ENCODE measurements around the gene PROCA1. TPM values are rescaled to one million over a fixed set of nuclear protein-coding genes. Genes with fewer than 3 reads are reported as not detected.

PROCA1 gene
- total RNA-seq, 1 donor from 2014 or later = 0.26 TPM

GRCh38 chr17:28747801-28748750 lies 36.4 kb upstream of the PROCA1 start:
- H3K4me3 ChIP-seq (ENCODE audit: low read depth, low read length) = no peak overlapping the region
- TF ChIP-seq CTCF (IDR thresholded peaks at IDR 0.05; ENCODE audit: insufficient read depth, low read length, severe bottlenecking) = no peak
- DNase-seq (ENCODE audit: low read depth) (no peak), FAIRE-seq (no peak)
- peaks cover 35% of the 10 kb centered on the region for H3K36me3 ChIP-seq (ENCODE audit: control insufficient read depth, insufficient read depth, low read length)
- no peaks in the 10 kb centered on the region for H3K27me3 ChIP-seq (ENCODE audit: control insufficient read depth, insufficient read depth, low read length)

- TF ChIP-seq CTCF (IDR thresholded peaks at IDR 0.05; ENCODE audit: insufficient read depth, low read length, severe bottlenecking) = no peak
- FAIRE-seq (no peak), DNase-seq (ENCODE audit: low read depth) (peak; percentile 65)
- Histone ChIP-seq H3K27me3 (ENCODE audit: control insufficient read depth, insufficient read depth, low read length) (no peaks in the 10 kb centered on the region), H3K36me3 (ENCODE audit: control insufficient read depth, insufficient read depth, low read length) (peaks cover 35% of the 10 kb centered on the region), H3K4me3 (ENCODE audit: low read depth, low read length) (no peak overlapping the region)
These were observed 35.5 kb upstream of the PROCA1 start for GRCh38 chr17:28747051-28747691.

- DNase-seq (ENCODE audit: low read depth) (no peak), FAIRE-seq (no peak)
- no peaks in the 10 kb centered on the region for H3K27me3 ChIP-seq (ENCODE audit: control insufficient read depth, insufficient read depth, low read length)
- no peak for TF ChIP-seq CTCF (IDR thresholded peaks at IDR 0.05; ENCODE audit: insufficient read depth, low read length, severe bottlenecking)
- H3K4me3 ChIP-seq (ENCODE audit: low read depth, low read length) = peak overlapping the region; percentile 0
- H3K36me3 ChIP-seq (ENCODE audit: control insufficient read depth, insufficient read depth, low read length) = peaks cover 35% of the 10 kb centered on the region
These were observed 34.9 kb upstream of the PROCA1 start for GRCh38 chr17:28746611-28747050.

GRCh38 chr17:28745786-28746411 lies 34.2 kb upstream of the PROCA1 start:
- no peak for FAIRE-seq
- peak overlapping the region; percentile 63 for H3K4me3 ChIP-seq (ENCODE audit: low read depth, low read length)
- H3K36me3 ChIP-seq (ENCODE audit: control insufficient read depth, insufficient read depth, low read length) = peaks cover 34% of the 10 kb centered on the region
- peak; percentile 91 for DNase-seq (ENCODE audit: low read depth)
- H3K27me3 ChIP-seq (ENCODE audit: control insufficient read depth, insufficient read depth, low read length) = no peaks in the 10 kb centered on the region
- no peak for TF ChIP-seq CTCF (IDR thresholded peaks at IDR 0.05; ENCODE audit: insufficient read depth, low read length, severe bottlenecking)

- TF ChIP-seq CTCF (IDR thresholded peaks at IDR 0.05; ENCODE audit: insufficient read depth, low read length, severe bottlenecking) = no peak
- FAIRE-seq = no peak
These were observed 33.5 kb upstream of the PROCA1 start for GRCh38 chr17:28744972-28745785.

More at GRCh38 chr17:28744972-28745785, 33.5 kb upstream of the PROCA1 start:
- H3K4me3 ChIP-seq (ENCODE audit: low read depth, low read length) = peak overlapping the region; percentile 63
- peaks cover 30% of the 10 kb centered on the region for H3K36me3 ChIP-seq (ENCODE audit: control insufficient read depth, insufficient read depth, low read length)
- no peaks in the 10 kb centered on the region for H3K27me3 ChIP-seq (ENCODE audit: control insufficient read depth, insufficient read depth, low read length)
- peak; percentile 38 for DNase-seq (ENCODE audit: low read depth)

All from bronchial epithelial cell (primary cell).